Effector memory CD4-positive, alpha-beta T cell (primary cell): ENCODE results near the gene SVIL.
"Not testable (repeated sequence)": the region's sequence is repeated elsewhere in the genome, so short reads cannot be mapped to it uniquely, and the experiment has no call there.

ENCODE experiments used
- DNase-seq, 3 donors: peaks; one replicate each; pipeline ENCODE4 v3.0.0-alpha.2; 2020
- H3K27ac ChIP-seq: 2 replicates; pipeline ENCODE4 v1.7.0; 2013; ENCODE audit warnings: mild to moderate bottlenecking, low read length, moderate library complexity; ENCODE audit not compliant: insufficient read depth, poor library complexity, severe bottlenecking
- H3K27me3 ChIP-seq: replicated peaks from 2 replicates; pipeline ENCODE4 v1.7.0; 2013; ENCODE audit warnings: mild to moderate bottlenecking, low read length; ENCODE audit not compliant: insufficient read depth, control insufficient read depth, poor library complexity, severe bottlenecking
- H3K36me3 ChIP-seq: 2 replicates; pipeline ENCODE4 v1.7.0; 2013; ENCODE audit warnings: mild to moderate bottlenecking, low read length, moderate library complexity; ENCODE audit not compliant: control insufficient read depth, insufficient read depth
- H3K4me1 ChIP-seq: 2 replicates; pipeline ENCODE4 v1.7.0; 2013; ENCODE audit warnings: low read length, mild to moderate bottlenecking; ENCODE audit not compliant: control insufficient read depth, insufficient read depth, poor library complexity, severe bottlenecking
- H3K4me3 ChIP-seq: 2 replicates; pipeline ENCODE4 v1.7.0; 2013; ENCODE audit warnings: low read length, low read depth, mild to moderate bottlenecking; ENCODE audit not compliant: insufficient read depth, poor library complexity, severe bottlenecking
- H3K9me3 ChIP-seq: 2 replicates; pipeline ENCODE4 v1.7.0; 2013; ENCODE audit warnings: mild to moderate bottlenecking, low read length, moderate library complexity; ENCODE audit not compliant: control insufficient read depth

Gene SVIL

DNA sequence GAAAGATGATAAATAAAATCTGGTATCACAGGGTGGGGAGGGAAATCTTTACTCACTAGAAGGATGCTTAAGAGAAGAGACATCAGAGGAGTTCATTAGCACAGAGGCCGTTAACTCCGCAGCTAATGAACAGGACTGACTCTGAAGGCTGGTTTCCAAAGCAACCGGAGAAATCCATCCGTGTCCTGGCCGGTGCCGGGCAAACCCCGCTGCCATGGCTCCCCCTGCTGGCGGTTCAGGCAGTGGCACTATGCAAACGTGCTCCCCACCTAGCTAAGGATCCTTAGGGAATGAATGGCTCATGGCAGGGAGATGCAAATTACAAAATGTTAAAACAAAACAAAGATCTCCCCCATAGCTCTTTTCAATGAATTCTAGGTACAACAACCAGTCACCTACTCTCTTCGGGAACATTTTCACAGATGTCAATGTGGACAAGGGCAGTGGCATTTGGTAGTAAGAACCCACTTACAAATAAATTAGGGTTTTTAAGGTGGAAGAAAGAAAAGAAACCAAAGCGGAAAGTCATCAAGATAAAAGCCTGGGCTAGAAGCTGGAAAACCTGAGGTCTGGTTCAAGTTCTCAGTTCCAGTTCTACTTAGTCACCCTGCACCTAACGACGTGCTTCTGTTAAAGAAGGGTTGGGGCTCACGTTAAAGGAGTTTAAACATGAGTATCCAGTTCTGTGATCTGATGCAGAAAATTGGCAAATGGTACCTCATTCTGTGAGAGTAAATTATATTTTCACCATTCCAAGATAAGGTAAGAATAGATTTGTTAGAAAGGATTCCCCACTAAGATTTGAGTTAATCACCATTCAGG lies 138.2 kb downstream of the SVIL start:
- Histone ChIP-seq H3K36me3 (peaks cover 24% of the 10 kb centered on the region), H3K9me3 (no peaks in the 10 kb centered on the region), H3K4me1 (no peaks in the 10 kb centered on the region), H3K27ac (no peak overlapping the region), H3K4me3 (no peak overlapping the region), H3K27me3 (no peaks in the 10 kb centered on the region)
- peak; percentile 9 to 21 (median 9) for DNase-seq

DNA sequence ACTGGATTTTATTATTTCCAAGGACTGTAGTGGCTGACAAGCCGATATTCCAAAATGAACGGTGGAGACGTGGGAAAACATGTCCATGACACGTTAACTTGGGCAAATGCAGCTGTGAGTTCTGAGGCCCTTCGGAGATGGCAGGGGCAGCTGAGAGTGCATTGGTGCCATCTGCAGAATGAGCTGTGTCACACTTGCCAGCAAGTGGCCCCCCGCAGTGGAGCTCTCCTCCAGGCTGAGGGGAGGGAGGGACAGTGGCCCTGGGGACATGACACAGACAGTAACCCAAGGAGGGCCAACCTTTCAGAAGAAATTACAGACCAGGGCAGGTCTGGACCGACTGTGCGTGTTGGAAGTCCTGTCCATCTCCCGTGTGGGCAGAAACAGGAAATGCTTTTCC lies 139.4 kb downstream of the SVIL start:
- Histone ChIP-seq H3K9me3 (no peaks in the 10 kb centered on the region), H3K27ac (no peak overlapping the region), H3K36me3 (peaks cover 30% of the 10 kb centered on the region), H3K4me3 (no peak overlapping the region), H3K27me3 (no peaks in the 10 kb centered on the region), H3K4me1 (no peaks in the 10 kb centered on the region)
- no peak for DNase-seq

DNA sequence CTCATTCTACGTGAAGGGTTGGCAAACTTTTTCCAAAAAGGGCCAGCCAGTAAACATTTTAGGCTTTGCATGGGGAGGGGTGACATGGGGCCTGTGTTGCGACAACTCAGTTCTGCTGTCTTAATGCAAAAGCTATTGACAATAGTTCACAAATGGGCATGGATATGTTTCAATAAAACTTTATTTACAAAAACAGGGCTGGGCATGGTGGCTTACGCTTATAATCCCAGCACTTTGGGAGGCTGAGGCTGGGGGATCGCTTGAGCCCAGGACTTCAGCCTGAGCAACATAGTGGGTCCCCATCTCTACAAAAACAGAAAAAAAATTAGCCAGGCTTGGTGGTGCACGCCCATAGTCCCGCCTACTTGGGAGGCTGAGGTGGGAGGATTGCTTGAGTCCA lies 141.1 kb downstream of the SVIL start:
- Histone ChIP-seq H3K27ac (no peak overlapping the region), H3K4me1 (no peaks in the 10 kb centered on the region), H3K9me3 (no peaks in the 10 kb centered on the region), H3K36me3 (peaks cover 33% of the 10 kb centered on the region), H3K4me3 (no peak overlapping the region), H3K27me3 (no peaks in the 10 kb centered on the region)
- no peak for DNase-seq

DNA sequence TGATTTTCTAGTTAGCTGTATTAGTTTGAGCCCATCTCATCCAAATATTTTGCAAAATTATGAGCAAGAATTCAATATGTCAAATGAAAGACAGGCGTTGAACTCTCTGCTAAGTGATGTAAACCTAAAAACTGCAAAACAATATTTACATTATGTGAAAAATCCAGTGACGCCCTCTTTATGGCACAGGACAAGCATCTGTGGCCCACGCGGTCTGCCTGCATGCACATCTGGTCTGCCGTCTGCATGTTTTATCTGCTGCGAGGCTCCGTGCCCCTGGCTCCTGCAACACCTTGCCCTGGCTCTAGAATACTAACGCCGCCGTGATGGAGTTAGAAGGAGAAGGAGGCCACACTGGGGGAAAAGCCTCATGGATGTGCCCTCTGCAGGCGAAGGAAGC lies 142.0 kb downstream of the SVIL start:
- Histone ChIP-seq H3K9me3 (no peaks in the 10 kb centered on the region), H3K27ac (no peak overlapping the region), H3K4me1 (no peaks in the 10 kb centered on the region), H3K4me3 (no peak overlapping the region), H3K36me3 (peaks cover 40% of the 10 kb centered on the region), H3K27me3 (no peaks in the 10 kb centered on the region)
- DNase-seq: no peak

- H3K36me3 ChIP-seq: peaks cover 40% of the 10 kb centered on the region
- no peak overlapping the region for H3K27ac ChIP-seq
- DNase-seq: no peak
- H3K4me1 ChIP-seq: no peaks in the 10 kb centered on the region
- H3K9me3 ChIP-seq: no peaks in the 10 kb centered on the region
- H3K27me3 ChIP-seq: no peaks in the 10 kb centered on the region
- H3K4me3 ChIP-seq: no peak overlapping the region
Measured at GRCh38 chr10:29491918-29492317, 142.9 kb downstream of the SVIL start.

DNA sequence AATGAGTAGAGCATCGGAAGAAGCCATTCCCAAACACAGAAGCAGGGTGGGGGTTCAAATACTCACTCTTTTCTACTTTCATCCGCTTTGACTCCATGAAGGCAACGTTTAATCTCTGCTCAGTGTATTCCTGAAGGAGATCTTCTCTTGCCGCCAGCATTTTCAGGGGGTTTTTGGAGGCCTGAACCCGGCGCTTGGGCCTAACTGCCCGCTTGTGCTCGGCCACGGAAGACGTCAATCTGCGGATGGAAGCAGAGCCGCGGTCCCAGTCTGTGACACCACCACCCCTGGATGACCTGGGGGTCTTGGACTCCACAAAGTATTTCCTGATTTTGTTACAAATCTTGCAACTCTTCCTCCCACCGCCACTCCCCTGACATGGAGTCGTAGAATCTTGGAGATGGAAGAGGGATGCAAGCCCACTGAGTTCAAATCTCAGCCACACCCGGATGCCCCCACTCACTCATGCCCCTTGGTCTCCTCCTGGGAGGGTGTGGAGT lies 143.9 kb downstream of the SVIL start:
- not testable (repeated sequence) for H3K27me3 ChIP-seq, H3K9me3 ChIP-seq, DNase-seq, H3K4me3 ChIP-seq, H3K4me1 ChIP-seq, H3K27ac ChIP-seq
- peaks cover 42% of the 10 kb centered on the region for H3K36me3 ChIP-seq

- not testable (repeated sequence) for H3K27me3 ChIP-seq, H3K9me3 ChIP-seq, H3K27ac ChIP-seq, H3K4me1 ChIP-seq, H3K4me3 ChIP-seq, DNase-seq
- H3K36me3 ChIP-seq: peaks cover 36% of the 10 kb centered on the region
Measured at GRCh38 chr10:29488471-29488870, 146.3 kb downstream of the SVIL start.

DNA sequence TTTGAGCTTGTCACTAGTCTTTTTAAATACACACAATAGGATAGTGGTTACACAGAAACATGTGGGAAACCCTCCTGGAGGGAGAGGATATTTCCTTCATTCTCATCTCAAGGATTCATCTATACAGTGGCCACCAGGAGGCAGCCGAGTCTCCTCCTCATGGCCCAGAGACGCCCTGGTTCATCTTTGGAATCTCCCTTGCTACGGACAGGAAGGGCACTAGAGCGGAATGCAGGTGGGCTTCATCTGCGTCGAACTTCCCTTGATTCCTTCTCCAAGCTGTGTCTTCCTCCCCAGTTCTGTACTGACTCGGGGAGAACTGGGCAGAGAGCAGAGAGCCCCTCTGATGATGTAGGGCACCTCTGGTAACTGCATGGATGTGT lies 146.9 kb downstream of the SVIL start:
- not testable (repeated sequence) for H3K9me3 ChIP-seq, H3K27ac ChIP-seq, H3K4me1 ChIP-seq, H3K27me3 ChIP-seq, H3K4me3 ChIP-seq, DNase-seq
- peaks cover 35% of the 10 kb centered on the region for H3K36me3 ChIP-seq

- peaks cover 30% of the 10 kb centered on the region for H3K36me3 ChIP-seq
- not testable (repeated sequence) for H3K27ac ChIP-seq, DNase-seq, H3K4me3 ChIP-seq, H3K27me3 ChIP-seq, H3K9me3 ChIP-seq, H3K4me1 ChIP-seq
Measured at GRCh38 chr10:29487032-29487883, 147.5 kb downstream of the SVIL start.

DNA sequence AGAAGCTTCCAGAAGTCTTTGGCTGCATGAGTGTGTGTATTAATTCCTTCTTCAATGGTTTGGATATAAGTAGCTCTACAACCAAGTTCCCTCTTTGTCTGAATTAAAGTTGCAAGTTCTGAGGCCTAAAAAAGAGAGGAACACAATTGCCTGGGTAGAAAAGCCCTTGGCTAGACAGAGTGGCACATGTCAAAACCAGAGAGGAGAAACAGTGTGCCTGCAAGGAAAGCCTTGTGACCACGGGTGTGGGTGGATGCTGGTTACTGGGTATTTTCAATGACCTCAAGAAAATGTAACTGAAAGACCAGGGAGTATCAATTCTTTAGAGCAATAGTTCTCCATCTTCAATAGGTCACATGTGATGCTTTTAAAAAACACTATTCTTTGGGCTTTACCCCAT lies 148.3 kb downstream of the SVIL start:
- Histone ChIP-seq H3K36me3 (peaks cover 21% of the 10 kb centered on the region), H3K4me3 (no peak overlapping the region), H3K4me1 (no peaks in the 10 kb centered on the region), H3K9me3 (no peaks in the 10 kb centered on the region), H3K27ac (no peak overlapping the region), H3K27me3 (no peaks in the 10 kb centered on the region)
- DNase-seq: no peak
